Measurements from ENCODE around the gene FBF1. TPM values are rescaled to one million over a fixed set of nuclear protein-coding genes. Genes with fewer than 3 reads are reported as not detected.

Gene FBF1
- total RNA-seq, 4 donors from 2014 or later, result 2.5 to 6.4 (median 5.8) TPM

DNA sequence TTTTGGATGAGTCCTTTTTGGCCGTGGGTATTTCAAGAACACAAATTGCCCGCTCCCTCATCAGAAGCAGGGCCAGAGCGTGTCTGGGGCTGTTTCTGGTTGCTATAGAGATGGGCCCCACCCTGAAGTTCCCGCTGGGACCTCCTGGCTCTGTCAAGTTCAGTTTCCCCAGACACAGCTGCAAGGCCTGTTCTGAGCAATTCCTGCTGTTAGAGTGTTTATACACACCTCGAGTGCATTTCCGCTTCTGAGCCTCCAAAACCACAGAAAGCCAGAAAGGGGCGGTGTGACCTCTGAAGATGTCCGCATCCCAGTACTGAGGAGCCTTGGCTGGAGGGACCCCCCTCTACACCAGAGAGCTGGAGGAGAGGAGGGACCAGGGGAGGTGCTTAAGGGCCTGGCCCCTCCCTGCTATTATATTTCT, 76.4 kb downstream of the FBF1 start:
- Histone ChIP-seq H3K36me3 (no peaks in the 10 kb centered on the region), H3K4me3 (no peak overlapping the region), H3K27ac (peak overlapping the region; percentile 43 to 68 (median 60)), H3K4me1 (peaks cover under 1 to 13% of the 10 kb centered on the region in 2 donors), H3K9me3 (no peaks in the 10 kb centered on the region), H3K27me3 (no peaks in the 10 kb centered on the region)
- peak in 1 of 2 donors; percentile 73 for DNase-seq
- intact Hi-C loops (cut with DNase I; ENCODE audit: low total_unique reads) (no loop called here), in situ Hi-C loops (cut with MboI; ENCODE audit: low sequenced_read_pairs in 4 of 4) (no loop called here)
- peak; percentile 52 to 67 for ATAC-seq
- TF ChIP-seq POLR2A (IDR thresholded peaks at IDR 0.05), result no peak
- TF ChIP-seq, protein P1, sequence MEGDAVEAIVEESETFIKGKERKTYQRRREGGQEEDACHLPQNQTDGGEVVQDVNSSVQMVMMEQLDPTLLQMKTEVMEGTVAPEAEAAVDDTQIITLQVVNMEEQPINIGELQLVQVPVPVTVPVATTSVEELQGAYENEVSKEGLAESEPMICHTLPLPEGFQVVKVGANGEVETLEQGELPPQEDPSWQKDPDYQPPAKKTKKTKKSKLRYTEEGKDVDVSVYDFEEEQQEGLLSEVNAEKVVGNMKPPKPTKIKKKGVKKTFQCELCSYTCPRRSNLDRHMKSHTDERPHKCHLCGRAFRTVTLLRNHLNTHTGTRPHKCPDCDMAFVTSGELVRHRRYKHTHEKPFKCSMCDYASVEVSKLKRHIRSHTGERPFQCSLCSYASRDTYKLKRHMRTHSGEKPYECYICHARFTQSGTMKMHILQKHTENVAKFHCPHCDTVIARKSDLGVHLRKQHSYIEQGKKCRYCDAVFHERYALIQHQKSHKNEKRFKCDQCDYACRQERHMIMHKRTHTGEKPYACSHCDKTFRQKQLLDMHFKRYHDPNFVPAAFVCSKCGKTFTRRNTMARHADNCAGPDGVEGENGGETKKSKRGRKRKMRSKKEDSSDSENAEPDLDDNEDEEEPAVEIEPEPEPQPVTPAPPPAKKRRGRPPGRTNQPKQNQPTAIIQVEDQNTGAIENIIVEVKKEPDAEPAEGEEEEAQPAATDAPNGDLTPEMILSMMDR (IDR thresholded peaks at IDR 0.05 in 4 of 5, conservative IDR thresholded peaks at IDR 0.05 in 1 of 5), result no peak

GRCh38 chr17:75861927-75862317, 78.9 kb downstream of the FBF1 start:
- Histone ChIP-seq H3K27me3 (no peaks in the 10 kb centered on the region), H3K9me3 (no peaks in the 10 kb centered on the region), H3K27ac (no peak overlapping the region), H3K36me3 (no peaks in the 10 kb centered on the region), H3K4me3 (no peak overlapping the region), H3K4me1 (peaks cover 0 to 8% of the 10 kb centered on the region in 2 donors)
- in situ Hi-C loops (cut with MboI; ENCODE audit: low sequenced_read_pairs in 4 of 4), result no loop called here
- TF ChIP-seq, protein P1 (IDR thresholded peaks at IDR 0.05 in 4 of 5, conservative IDR thresholded peaks at IDR 0.05 in 1 of 5), result no peak
- no peak for TF ChIP-seq POLR2A (IDR thresholded peaks at IDR 0.05)
- DNase-seq (no peak), ATAC-seq (peak; percentile 27 to 41)
- intact Hi-C loops (cut with DNase I; ENCODE audit: low total_unique reads), result no loop called here

Other genes starting within 250 kb of the FBF1 start
- 10 to 100 TPM in 1 of 4 donors, 1 to 10 TPM in 3; 3.6 to 20.2 (median 6.3) TPM for gene ITGB4, start 219.6 kb downstream of the FBF1 start, total RNA-seq
- 10 to 100 TPM in 2 of 4 donors, 1 to 10 TPM in 2; 8.7 to 18.3 (median 11.0) TPM for gene GALK1, start 175.8 kb downstream of the FBF1 start, total RNA-seq
- gene UNK, start 156.2 kb downstream of the FBF1 start, total RNA-seq, result 10 to 100 TPM; 10.4 to 19.2 (median 13.1) TPM
- 1 to 10 TPM; 1.3 to 9.4 (median 4.6) TPM for gene UNC13D, start 96.6 kb downstream of the FBF1 start, total RNA-seq
- 100 to 1,000 TPM; 129 to 259 (median 148) TPM for gene WBP2, start 85.7 kb downstream of the FBF1 start, total RNA-seq
- 10 to 100 TPM in 3 of 4 donors, 1 to 10 TPM in 1; 9.5 to 18.4 (median 15.5) TPM for gene TRIM47, start 62.5 kb downstream of the FBF1 start, total RNA-seq
- gene TRIM65, start 44.1 kb downstream of the FBF1 start, total RNA-seq, result 10 to 100 TPM; 16.5 to 26.1 (median 22.3) TPM
- gene MRPL38, start 36.2 kb downstream of the FBF1 start, total RNA-seq, result 10 to 100 TPM; 29.9 to 86.7 (median 53.1) TPM
- gene ACOX1, start 38.1 kb upstream of the FBF1 start, total RNA-seq, result 10 to 100 TPM; 64.8 to 96.6 (median 80.7) TPM
- gene TEN1, start 38.2 kb upstream of the FBF1 start, total RNA-seq, result 1 to 10 TPM; 4.2 to 9.2 (median 6.8) TPM
- 1 to 10 TPM in 2 of 4 donors, under 1 TPM in 2; 0.33 to 1.8 (median 1.1) TPM for gene CDK3, start 59.8 kb upstream of the FBF1 start, total RNA-seq
- gene EVPL, start 86.3 kb upstream of the FBF1 start, total RNA-seq, result under 1 TPM in 2 of 4 donors, not detected in 2; 0.02 to 0.07 TPM
- gene SRP68, start 131.5 kb upstream of the FBF1 start, total RNA-seq, result 10 to 100 TPM; 33.0 to 76.7 (median 66.7) TPM
- under 1 TPM in 1 of 4 donors, not detected in 3; 0.18 TPM for gene GALR2, start 133.7 kb upstream of the FBF1 start, total RNA-seq
- gene ZACN, start 138.1 kb upstream of the FBF1 start, total RNA-seq, result not detected
- gene EXOC7, start 162.7 kb upstream of the FBF1 start, total RNA-seq, result 10 to 100 TPM; 49.5 to 70.7 (median 53.9) TPM
- under 1 TPM in 2 of 4 donors, not detected in 2; 0.16 to 0.62 TPM for gene FOXJ1, start 200.2 kb upstream of the FBF1 start, total RNA-seq